ENCODE measurements around the gene ZBTB32.

GRCh38 chr19:35743640-35744429 is 39.5 kb downstream of the ZBTB32 start:
- TF ChIP-seq CTCF (IDR thresholded peaks at IDR 0.05) (no peak), POLR2A (IDR thresholded peaks at IDR 0.05) (no peak), POLR2AphosphoS5 (IDR thresholded peaks at IDR 0.05) (no peak)
